Esophagus (tissue), 2 donors: ENCODE results near the gene ZNF473. TPM values are rescaled to one million over a fixed set of nuclear protein-coding genes. Genes with fewer than 3 reads are reported as not detected.

Experiments used
- polyA plus RNA-seq, 2 donors: library from polyadenylated mRNA; stranded (reverse); fragments of 200-250 nt; gene quantifications; one replicate each; pipeline ENCODE4 v1.2.3, GENCODE V29; 2013
- donor health status: healthy with polysubstance abuse.
- donor health status: Bipolar disorder and iron deficiency.

ZNF473 gene
- polyA plus RNA-seq, 2 donors, result 1.8 to 1.9 TPM

Other genes with a start within 250 kb of the ZNF473 start
- gene FUZ, start 212.7 kb upstream of the ZNF473 start, polyA plus RNA-seq, result 10 to 100 TPM; 11.3 to 12.1 TPM
- gene MED25, start 207.7 kb upstream of the ZNF473 start, polyA plus RNA-seq, result 10 to 100 TPM; 27.7 to 54.9 TPM
- 10 to 100 TPM; 59.1 to 92.8 TPM for gene PTOV1, start 174.8 kb upstream of the ZNF473 start, polyA plus RNA-seq
- gene PNKP, start 158.4 kb upstream of the ZNF473 start, polyA plus RNA-seq, result 10 to 100 TPM; 27.5 to 65.1 TPM
- gene AKT1S1, start 148.7 kb upstream of the ZNF473 start, polyA plus RNA-seq, result 10 to 100 TPM; 33.8 to 46.9 TPM
- gene TBC1D17, start 148.3 kb upstream of the ZNF473 start, polyA plus RNA-seq, result 10 to 100 TPM; 21.8 to 32.6 TPM
- gene IL4I1, start 129.1 kb upstream of the ZNF473 start, polyA plus RNA-seq, result under 1 TPM; 0.18 to 0.45 TPM
- gene ATF5, start 96.8 kb upstream of the ZNF473 start, polyA plus RNA-seq, result 10 to 100 TPM; 15.5 to 24.3 TPM
- gene NUP62, start 96.5 kb upstream of the ZNF473 start, polyA plus RNA-seq, result 10 to 100 TPM; 16.5 to 21.4 TPM
- under 1 TPM; 0.11 to 0.16 TPM for gene SIGLEC11, start 64.8 kb upstream of the ZNF473 start, polyA plus RNA-seq
- gene VRK3, start 633 bp upstream of the ZNF473 start, polyA plus RNA-seq, result 10 to 100 TPM; 12.5 to 14.1 TPM
- not detected for gene IZUMO2, start 137.3 kb downstream of the ZNF473 start, polyA plus RNA-seq
- 100 to 1,000 TPM in 1 of 2 donors, 10 to 100 TPM in 1; 72.9 to 110 TPM for gene MYH14, start 177.6 kb downstream of the ZNF473 start, polyA plus RNA-seq